Measurements from ENCODE around the gene MED12L.

GRCh38 chr3:151214459-151214858 lies 129.0 kb downstream of the MED12L start:
- TF ChIP-seq CTCF (IDR thresholded peaks at IDR 0.05) (no peak), POLR2A (IDR thresholded peaks at IDR 0.05) (no peak), POLR2AphosphoS5 (IDR thresholded peaks at IDR 0.05) (no peak)

Data from breast epithelium (tissue), 3 donors.